GM12873 (cell line): Measurements from ENCODE around the gene TSPAN32.

ENCODE experiments used
- CTCF ChIP-seq: IDR thresholded peaks from 2 replicates; pipeline ENCODE4 v1.5.1; 2012; ENCODE audit warnings: low read depth, mild to moderate bottlenecking, moderate library complexity, low read length, control low read depth; ENCODE audit not compliant: insufficient read depth; ENCODE audit errors: missing control alignments

Gene TSPAN32

GRCh38 chr11:2301631-2302305, at the start of gene TSPAN32, which contains the start of gene C11orf21:
Gene TSPAN32, plus strand, starts transcription at chr11:2302013. Its CDS starts 137 bp downstream, at chr11:2302150.
Gene C11orf21, minus strand, starts transcription at chr11:2301918. Its CDS starts 110 bp downstream, at chr11:2301808.
- no peak for TF ChIP-seq CTCF

- TF ChIP-seq CTCF = no peak
Observed at GRCh38 chr11:2252018-2252417, 49.8 kb upstream of the TSPAN32 start.

- no peak for TF ChIP-seq CTCF
Observed at GRCh38 chr11:2256293-2256913, 45.4 kb upstream of the TSPAN32 start.

GRCh38 chr11:2256951-2257700, 44.7 kb upstream of the TSPAN32 start:
- no peak for TF ChIP-seq CTCF

GRCh38 chr11:2258501-2259465, 43.0 kb upstream of the TSPAN32 start:
- TF ChIP-seq CTCF = no peak

- no peak for TF ChIP-seq CTCF
Observed at GRCh38 chr11:2259466-2259830, 42.4 kb upstream of the TSPAN32 start.
